RWPE2 (cell line): ENCODE data around the gene MICOS13.

Experiments
- ATAC-seq: fragments of 200-7000 bp; cut with Tn5 transposase; 3 replicates; pipeline ENCODE4 v1.9.1; 2021; ENCODE audit warnings: low read depth
- DNase-seq: peaks from one replicate; pipeline ENCODE4 v3.0.0-alpha.2; 2020; ENCODE audit warnings: low spot score
- H3K27ac ChIP-seq: fragments of 450-650 bp; 2 replicates; pipeline ENCODE4 v1.5.1; 2017; ENCODE audit warnings: mild to moderate bottlenecking; ENCODE audit not compliant: poor library complexity, severe bottlenecking
- H3K27me3 ChIP-seq: fragments of 250-450 bp; sonication (Bioruptor Pico); 2 replicates; pipeline ENCODE4 v1.5.1; 2021; ENCODE audit warnings: mild to moderate bottlenecking, moderate library complexity; ENCODE audit not compliant: insufficient read depth, poor library complexity, severe bottlenecking
- H3K36me3 ChIP-seq: fragments of 250-450 bp; sonication (Bioruptor Pico); 2 replicates; pipeline ENCODE4 v1.5.1; 2020; ENCODE audit warnings: low read depth, mild to moderate bottlenecking, moderate library complexity
- H3K4me1 ChIP-seq: fragments of 250-450 bp; sonication (Bioruptor Pico); 2 replicates; pipeline ENCODE4 v1.5.1; 2021; ENCODE audit warnings: mild to moderate bottlenecking, moderate library complexity; ENCODE audit not compliant: insufficient read depth, poor library complexity, severe bottlenecking
- H3K4me3 ChIP-seq: fragments of 250-450 bp; sonication (Bioruptor Pico); 2 replicates; pipeline ENCODE4 v1.5.1; 2021; ENCODE audit warnings: mild to moderate bottlenecking, moderate library complexity; ENCODE audit not compliant: severe bottlenecking
- H3K9me3 ChIP-seq: fragments of 250-450 bp; sonication (Bioruptor Pico); 2 replicates; pipeline ENCODE4 v1.5.1; 2021; ENCODE audit warnings: mild to moderate bottlenecking, moderate library complexity; ENCODE audit not compliant: severe bottlenecking
- CTCF ChIP-seq: fragments of 450-650 bp; IDR thresholded peaks from one replicate; pipeline ENCODE4 v1.5.1; 2017; ENCODE audit warnings: mild to moderate bottlenecking, moderate library complexity; ENCODE audit not compliant: poor library complexity, severe bottlenecking

Gene MICOS13

GRCh38 chr19:5718579-5719273, 38.4 kb upstream of the MICOS13 start:
- Histone ChIP-seq H3K4me3 (peak overlapping the region; percentile 83), H3K4me1 (peaks cover 2% of the 10 kb centered on the region), H3K9me3 (no peaks in the 10 kb centered on the region), H3K27me3 (no peaks in the 10 kb centered on the region), H3K36me3 (peaks cover 34% of the 10 kb centered on the region), H3K27ac (peak overlapping the region; percentile 73)
- ATAC-seq = peak; percentile 35; the same call in 1 of the 3 replicates
- TF ChIP-seq CTCF = no peak
- DNase-seq = no peak

- H3K27me3 ChIP-seq = no peaks in the 10 kb centered on the region
- ATAC-seq = no peak
- H3K36me3 ChIP-seq = peaks cover 40% of the 10 kb centered on the region
- H3K4me3 ChIP-seq = peak overlapping the region; percentile 83
- DNase-seq = no peak
- H3K9me3 ChIP-seq = no peaks in the 10 kb centered on the region
- peaks cover 2% of the 10 kb centered on the region for H3K4me1 ChIP-seq
- H3K27ac ChIP-seq = peak overlapping the region; percentile 73
- TF ChIP-seq CTCF = no peak
These were observed 37.8 kb upstream of the MICOS13 start for GRCh38 chr19:5718037-5718578.

DNA sequence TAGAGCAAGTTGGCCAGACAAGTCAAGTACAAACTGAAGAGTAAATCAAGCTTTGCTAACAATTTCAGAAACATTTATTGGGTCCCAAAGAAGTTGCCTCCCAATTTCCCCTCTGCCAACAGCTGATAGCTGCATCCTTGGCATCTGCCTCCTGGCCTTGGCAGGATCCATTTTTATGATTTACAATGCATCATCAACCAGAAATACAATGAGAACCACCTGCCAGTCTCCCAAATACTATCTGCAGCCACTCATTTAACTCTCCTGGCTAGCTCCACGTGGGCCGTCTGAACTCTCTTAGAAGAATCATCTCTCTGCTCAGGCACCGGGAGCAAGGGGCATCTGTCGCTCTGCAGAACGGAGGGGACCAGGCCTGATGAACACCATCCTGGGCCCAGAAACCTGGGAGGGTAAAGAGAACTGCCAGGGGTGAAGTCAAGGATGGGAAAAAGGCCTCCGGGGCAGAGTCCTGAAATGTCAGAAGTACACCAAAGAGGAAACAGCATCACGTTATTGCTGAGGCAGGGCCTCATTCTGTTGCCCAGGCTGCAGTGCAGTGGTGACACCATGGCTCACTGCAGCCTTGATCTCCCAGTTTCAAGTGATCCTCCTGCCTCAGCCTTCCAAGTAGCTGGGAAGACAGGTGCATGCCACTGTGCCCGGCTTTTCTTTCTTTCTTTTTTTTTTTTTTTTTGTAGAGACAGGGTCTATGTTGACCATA, 37.1 kb upstream of the MICOS13 start:
- Histone ChIP-seq H3K27me3 (no peaks in the 10 kb centered on the region), H3K27ac (peak overlapping the region; percentile 73), H3K4me1 (peaks cover 2% of the 10 kb centered on the region), H3K9me3 (no peaks in the 10 kb centered on the region), H3K36me3 (peaks cover 47% of the 10 kb centered on the region), H3K4me3 (no peak overlapping the region)
- ATAC-seq = no peak
- DNase-seq = no peak
- TF ChIP-seq CTCF = no peak

DNA sequence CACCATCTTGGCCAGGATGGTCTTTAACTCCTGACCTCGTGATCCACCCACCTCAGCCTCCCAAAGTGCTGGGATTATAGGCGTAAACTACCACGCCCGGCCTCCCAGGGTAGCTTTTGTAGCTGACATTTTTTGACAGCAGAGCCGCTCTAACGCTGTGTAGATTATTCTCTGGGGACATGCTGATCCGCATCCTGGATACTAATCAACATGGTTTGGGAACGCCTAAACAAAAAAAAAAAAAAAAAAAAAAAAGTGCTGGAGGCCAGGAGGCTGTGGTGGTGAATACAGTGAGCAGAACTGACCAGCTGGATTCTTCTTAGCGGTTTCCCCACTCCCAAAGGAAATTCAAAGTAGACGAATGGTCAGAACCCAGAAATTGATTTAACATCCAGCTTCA, 34.5 kb upstream of the MICOS13 start:
- no peak for TF ChIP-seq CTCF
- H3K4me3 ChIP-seq = no peak overlapping the region
- no peak for DNase-seq
- peaks cover 65% of the 10 kb centered on the region for H3K36me3 ChIP-seq
- no peak for ATAC-seq
- no peaks in the 10 kb centered on the region for H3K9me3 ChIP-seq
- H3K27ac ChIP-seq = no peak overlapping the region
- H3K4me1 ChIP-seq = peaks cover 2% of the 10 kb centered on the region
- H3K27me3 ChIP-seq = no peaks in the 10 kb centered on the region

DNA sequence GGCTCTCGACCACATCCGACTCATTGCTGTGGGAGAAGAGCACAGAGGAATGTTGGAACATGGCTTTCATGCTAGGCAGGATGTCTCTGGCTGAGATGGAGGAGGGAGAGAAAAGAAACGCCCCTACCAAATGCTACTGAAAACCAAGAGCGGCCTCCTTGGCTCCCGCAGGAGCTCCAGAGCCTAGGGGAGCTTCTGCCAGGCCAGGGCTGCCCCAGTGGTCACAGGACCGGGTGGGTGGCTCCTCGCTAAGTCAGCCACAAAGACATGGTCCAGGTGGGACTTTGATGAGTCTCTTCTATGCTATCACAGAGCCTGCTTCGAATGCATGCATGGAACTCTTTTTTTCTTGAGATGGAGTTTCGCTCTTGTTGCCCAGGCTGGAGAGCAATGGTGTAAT, 32.9 kb upstream of the MICOS13 start:
- no peak for TF ChIP-seq CTCF
- ATAC-seq (no peak), DNase-seq (no peak)
- H3K36me3 ChIP-seq = peaks cover 63% of the 10 kb centered on the region
- H3K4me1 ChIP-seq = peaks cover 2% of the 10 kb centered on the region
- H3K9me3 ChIP-seq = no peaks in the 10 kb centered on the region
- no peak overlapping the region for H3K27ac ChIP-seq
- H3K27me3 ChIP-seq = no peaks in the 10 kb centered on the region
- no peak overlapping the region for H3K4me3 ChIP-seq
